PC-9 (cell line): ENCODE data around the gene ALG1.

Source experiments
- CTCF ChIP-seq: fragments of 200-600 bp; sonication (generic); conservative IDR thresholded peaks from 2 replicates; pipeline ENCODE4 v1.6.1; 2017; ENCODE audit warnings: mixed run types, antibody characterized with exemption, mild to moderate bottlenecking, moderate library complexity
- EZH2 ChIP-seq: fragments of 200-600 bp; sonication (generic); IDR thresholded peaks from 2 replicates; pipeline ENCODE4 v1.8.0; 2017; ENCODE audit warnings: antibody characterized with exemption, low read depth

- TF ChIP-seq CTCF (no peak), EZH2 (no peak)
Measured at GRCh38 chr16:5072334-5073278, 963 bp downstream of the ALG1 start.
